ENCODE data around the gene LRRC43. TPM values are rescaled to one million over a fixed set of nuclear protein-coding genes. Genes with fewer than 3 reads are reported as not detected.

The LRRC43 gene
- total RNA-seq, 1 donor from 2014 or later, result not detected

DNA sequence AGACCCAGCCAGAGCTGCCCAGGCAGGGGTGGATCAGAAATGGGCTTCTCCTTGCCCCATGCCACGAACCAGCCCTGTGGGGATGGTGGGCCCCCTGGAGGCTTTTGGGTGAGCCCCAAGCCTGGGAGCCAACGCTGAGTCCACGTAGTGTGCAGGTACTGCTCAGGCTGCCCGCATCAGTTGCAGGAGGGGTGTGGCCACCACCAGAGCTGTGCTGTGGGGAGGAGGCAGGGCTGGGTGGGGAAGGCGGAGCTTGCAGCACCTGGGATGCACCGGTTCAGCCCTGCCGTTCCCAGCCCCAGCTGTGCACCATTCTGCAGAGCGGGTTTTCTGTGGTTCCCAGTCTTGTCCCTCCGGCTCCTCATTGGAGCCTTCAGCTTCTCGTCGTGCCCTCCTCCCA, 45.2 kb upstream of the LRRC43 start:
- POLR2A ChIA-PET, result no interaction called here
- Mint-ChIP-seq H3K27ac (no peak overlapping the region), H3K4me1 (no peaks in the 10 kb centered on the region), H3K9me3 (no peaks in the 10 kb centered on the region), H3K27me3 (no peaks in the 10 kb centered on the region), H3K36me3 (ENCODE audit: low read depth) (peaks cover 60% of the 10 kb centered on the region), H3K4me3 (no peak overlapping the region)
- TF ChIP-seq, protein P1, sequence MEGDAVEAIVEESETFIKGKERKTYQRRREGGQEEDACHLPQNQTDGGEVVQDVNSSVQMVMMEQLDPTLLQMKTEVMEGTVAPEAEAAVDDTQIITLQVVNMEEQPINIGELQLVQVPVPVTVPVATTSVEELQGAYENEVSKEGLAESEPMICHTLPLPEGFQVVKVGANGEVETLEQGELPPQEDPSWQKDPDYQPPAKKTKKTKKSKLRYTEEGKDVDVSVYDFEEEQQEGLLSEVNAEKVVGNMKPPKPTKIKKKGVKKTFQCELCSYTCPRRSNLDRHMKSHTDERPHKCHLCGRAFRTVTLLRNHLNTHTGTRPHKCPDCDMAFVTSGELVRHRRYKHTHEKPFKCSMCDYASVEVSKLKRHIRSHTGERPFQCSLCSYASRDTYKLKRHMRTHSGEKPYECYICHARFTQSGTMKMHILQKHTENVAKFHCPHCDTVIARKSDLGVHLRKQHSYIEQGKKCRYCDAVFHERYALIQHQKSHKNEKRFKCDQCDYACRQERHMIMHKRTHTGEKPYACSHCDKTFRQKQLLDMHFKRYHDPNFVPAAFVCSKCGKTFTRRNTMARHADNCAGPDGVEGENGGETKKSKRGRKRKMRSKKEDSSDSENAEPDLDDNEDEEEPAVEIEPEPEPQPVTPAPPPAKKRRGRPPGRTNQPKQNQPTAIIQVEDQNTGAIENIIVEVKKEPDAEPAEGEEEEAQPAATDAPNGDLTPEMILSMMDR (IDR thresholded peaks at IDR 0.05), result no peak
- no peak for DNase-seq
- no peak for ATAC-seq (ENCODE audit: low read depth)
- intact Hi-C loops (cut with micrococcal nuclease), result no loop called here
- CTCF ChIA-PET, result no interaction called here

GRCh38 chr12:122138181-122138580, 44.7 kb upstream of the LRRC43 start:
- ATAC-seq (ENCODE audit: low read depth) (no peak), DNase-seq (no peak)
- CTCF ChIA-PET, result no interaction called here
- H3K9me3 Mint-ChIP-seq, result no peaks in the 10 kb centered on the region
- H3K4me1 Mint-ChIP-seq, result no peaks in the 10 kb centered on the region
- POLR2A ChIA-PET, result no interaction called here
- TF ChIP-seq, protein P1 (IDR thresholded peaks at IDR 0.05), result no peak
- peaks cover 60% of the 10 kb centered on the region for H3K36me3 Mint-ChIP-seq (ENCODE audit: low read depth)
- intact Hi-C loops (cut with micrococcal nuclease), result no loop called here
- no peak overlapping the region for H3K4me3 Mint-ChIP-seq
- no peaks in the 10 kb centered on the region for H3K27me3 Mint-ChIP-seq
- no peak overlapping the region for H3K27ac Mint-ChIP-seq

GRCh38 chr12:122138616-122139015, 44.3 kb upstream of the LRRC43 start:
- no peak for DNase-seq
- intact Hi-C loops (cut with micrococcal nuclease), result no loop called here
- Mint-ChIP-seq H3K27ac (no peak overlapping the region), H3K36me3 (ENCODE audit: low read depth) (peaks cover 60% of the 10 kb centered on the region), H3K4me1 (no peaks in the 10 kb centered on the region), H3K27me3 (no peaks in the 10 kb centered on the region), H3K4me3 (no peak overlapping the region), H3K9me3 (no peaks in the 10 kb centered on the region)
- ChIA-PET POLR2A (no interaction called here), CTCF (no interaction called here)
- TF ChIP-seq, protein P1 (IDR thresholded peaks at IDR 0.05), result no peak
- no peak for ATAC-seq (ENCODE audit: low read depth)

GRCh38 chr12:122139266-122139665, 43.7 kb upstream of the LRRC43 start:
- ATAC-seq (ENCODE audit: low read depth) (no peak), DNase-seq (no peak)
- Mint-ChIP-seq H3K4me1 (no peaks in the 10 kb centered on the region), H3K4me3 (no peak overlapping the region), H3K9me3 (no peaks in the 10 kb centered on the region), H3K27ac (no peak overlapping the region), H3K36me3 (ENCODE audit: low read depth) (peaks cover 60% of the 10 kb centered on the region), H3K27me3 (no peaks in the 10 kb centered on the region)
- ChIA-PET POLR2A (interaction anchor here (0.5 to 0.6 kb wide), 2 partner anchors 12 to 128 kb away, joined by 3 to 6 read pairs; no protein-coding TSS in a partner anchor), CTCF (no interaction called here)
- TF ChIP-seq, protein P1 (IDR thresholded peaks at IDR 0.05), result no peak
- intact Hi-C loops (cut with micrococcal nuclease), result no loop called here

DNA sequence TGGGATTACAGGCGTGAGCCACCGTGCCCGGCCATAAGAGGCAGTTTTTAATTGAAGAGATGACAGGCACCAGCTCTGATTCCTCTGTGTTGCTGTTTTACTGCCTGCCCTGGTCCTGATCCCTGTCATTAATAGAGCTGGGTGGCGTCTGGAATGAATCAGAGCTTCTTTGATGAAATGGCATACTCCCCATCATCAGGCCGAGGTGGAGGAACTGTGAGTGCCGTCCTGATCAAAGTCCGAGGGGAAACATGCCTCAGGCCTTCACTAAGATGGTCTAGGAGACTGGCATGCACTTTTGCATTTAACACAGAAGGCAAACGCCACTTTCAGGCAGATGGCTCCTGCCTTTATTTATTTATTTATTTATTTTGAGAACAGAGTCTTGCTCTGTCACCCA, 43.0 kb upstream of the LRRC43 start:
- no peak overlapping the region for H3K4me3 Mint-ChIP-seq
- ChIA-PET CTCF (no interaction called here), POLR2A (no interaction called here)
- peaks cover 60% of the 10 kb centered on the region for H3K36me3 Mint-ChIP-seq (ENCODE audit: low read depth)
- DNase-seq (no peak), ATAC-seq (ENCODE audit: low read depth) (no peak)
- no peaks in the 10 kb centered on the region for H3K9me3 Mint-ChIP-seq
- no peaks in the 10 kb centered on the region for H3K4me1 Mint-ChIP-seq
- no peaks in the 10 kb centered on the region for H3K27me3 Mint-ChIP-seq
- TF ChIP-seq, protein P1 (IDR thresholded peaks at IDR 0.05), result no peak
- H3K27ac Mint-ChIP-seq, result no peak overlapping the region
- intact Hi-C loops (cut with micrococcal nuclease), result no loop called here
